Nephron progenitor cell (in vitro differentiated cells): ENCODE results near the gene THY1.

Experiments used
- DNase-seq: peaks from one replicate; pipeline ENCODE4 v3.0.0; 2021
- H3K27ac Mint-ChIP-seq: 2 replicates; pipeline ENCODE4 v1.8.0; 2021; ENCODE audit warnings: mild to moderate bottlenecking, moderate library complexity, mixed read lengths
- H3K27me3 Mint-ChIP-seq: 2 replicates; pipeline ENCODE4 v1.8.0; 2021; ENCODE audit warnings: mild to moderate bottlenecking, low read depth, mixed read lengths; ENCODE audit not compliant: poor library complexity
- H3K36me3 Mint-ChIP-seq: 2 replicates; pipeline ENCODE4 v1.8.0; 2021; ENCODE audit warnings: low read depth, mixed read lengths
- H3K4me1 Mint-ChIP-seq: 2 replicates; pipeline ENCODE4 v1.8.0; 2021; ENCODE audit warnings: mixed read lengths
- H3K4me3 Mint-ChIP-seq: 2 replicates; pipeline ENCODE4 v1.8.0; 2021; ENCODE audit warnings: mild to moderate bottlenecking, moderate library complexity, mixed read lengths
- H3K9me3 Mint-ChIP-seq: 2 replicates; pipeline ENCODE4 v1.8.0; 2021; ENCODE audit warnings: mild to moderate bottlenecking, moderate library complexity, mixed read lengths
- TF ChIP-seq, protein P1 (sequence below): fragments of 200-600 bp; sonication (generic); IDR thresholded peaks from 2 replicates; pipeline ENCODE4 v1.5.0; 2021; ENCODE audit warnings: antibody characterized with exemption

The THY1 gene

DNA sequence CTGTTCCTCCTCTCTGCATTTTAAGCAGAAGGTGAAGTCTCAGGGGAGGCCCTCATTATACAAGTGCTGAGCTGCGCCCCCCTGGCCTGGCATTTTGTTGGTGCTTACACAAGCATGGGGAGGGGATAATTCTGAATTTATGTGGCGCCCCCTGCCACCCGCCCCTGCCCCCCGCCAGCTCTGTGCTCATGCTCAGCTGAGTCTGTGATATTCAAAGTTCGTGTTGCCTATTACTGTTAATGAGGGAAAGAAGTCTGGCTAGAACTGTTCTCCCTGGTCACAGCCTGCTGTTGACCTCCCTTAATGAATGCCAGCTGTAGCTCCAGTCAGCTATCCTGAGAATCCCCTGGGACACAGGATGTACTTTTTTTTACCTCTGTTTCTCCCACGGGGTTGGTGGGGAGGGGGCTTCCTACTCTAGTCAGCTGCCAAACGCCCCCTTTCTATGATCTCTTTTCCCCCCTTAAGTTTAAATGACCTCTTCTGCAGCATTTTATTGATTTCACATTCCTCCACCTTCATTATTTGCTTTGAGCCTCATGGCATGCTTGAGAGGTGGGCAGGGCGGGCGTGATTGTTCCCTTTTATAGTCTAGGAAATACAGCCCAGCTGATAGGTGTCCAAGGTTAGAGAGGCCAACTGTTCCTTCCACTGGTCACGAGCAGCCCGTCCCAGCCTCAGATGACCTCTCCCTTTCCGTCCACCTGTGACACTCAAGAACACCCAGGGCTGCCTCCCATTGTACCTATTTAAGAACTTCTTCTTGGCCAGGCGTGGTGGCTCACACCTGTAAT, 53.6 kb downstream of the THY1 start:
- Mint-ChIP-seq H3K4me1 (peaks cover 86% of the 10 kb centered on the region), H3K9me3 (peaks cover 3% of the 10 kb centered on the region), H3K27me3 (peaks cover 36% of the 10 kb centered on the region), H3K27ac (no peak overlapping the region), H3K4me3 (no peak overlapping the region), H3K36me3 (no peaks in the 10 kb centered on the region)
- TF ChIP-seq, protein P1, sequence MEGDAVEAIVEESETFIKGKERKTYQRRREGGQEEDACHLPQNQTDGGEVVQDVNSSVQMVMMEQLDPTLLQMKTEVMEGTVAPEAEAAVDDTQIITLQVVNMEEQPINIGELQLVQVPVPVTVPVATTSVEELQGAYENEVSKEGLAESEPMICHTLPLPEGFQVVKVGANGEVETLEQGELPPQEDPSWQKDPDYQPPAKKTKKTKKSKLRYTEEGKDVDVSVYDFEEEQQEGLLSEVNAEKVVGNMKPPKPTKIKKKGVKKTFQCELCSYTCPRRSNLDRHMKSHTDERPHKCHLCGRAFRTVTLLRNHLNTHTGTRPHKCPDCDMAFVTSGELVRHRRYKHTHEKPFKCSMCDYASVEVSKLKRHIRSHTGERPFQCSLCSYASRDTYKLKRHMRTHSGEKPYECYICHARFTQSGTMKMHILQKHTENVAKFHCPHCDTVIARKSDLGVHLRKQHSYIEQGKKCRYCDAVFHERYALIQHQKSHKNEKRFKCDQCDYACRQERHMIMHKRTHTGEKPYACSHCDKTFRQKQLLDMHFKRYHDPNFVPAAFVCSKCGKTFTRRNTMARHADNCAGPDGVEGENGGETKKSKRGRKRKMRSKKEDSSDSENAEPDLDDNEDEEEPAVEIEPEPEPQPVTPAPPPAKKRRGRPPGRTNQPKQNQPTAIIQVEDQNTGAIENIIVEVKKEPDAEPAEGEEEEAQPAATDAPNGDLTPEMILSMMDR: no peak
- no peak for DNase-seq

DNA sequence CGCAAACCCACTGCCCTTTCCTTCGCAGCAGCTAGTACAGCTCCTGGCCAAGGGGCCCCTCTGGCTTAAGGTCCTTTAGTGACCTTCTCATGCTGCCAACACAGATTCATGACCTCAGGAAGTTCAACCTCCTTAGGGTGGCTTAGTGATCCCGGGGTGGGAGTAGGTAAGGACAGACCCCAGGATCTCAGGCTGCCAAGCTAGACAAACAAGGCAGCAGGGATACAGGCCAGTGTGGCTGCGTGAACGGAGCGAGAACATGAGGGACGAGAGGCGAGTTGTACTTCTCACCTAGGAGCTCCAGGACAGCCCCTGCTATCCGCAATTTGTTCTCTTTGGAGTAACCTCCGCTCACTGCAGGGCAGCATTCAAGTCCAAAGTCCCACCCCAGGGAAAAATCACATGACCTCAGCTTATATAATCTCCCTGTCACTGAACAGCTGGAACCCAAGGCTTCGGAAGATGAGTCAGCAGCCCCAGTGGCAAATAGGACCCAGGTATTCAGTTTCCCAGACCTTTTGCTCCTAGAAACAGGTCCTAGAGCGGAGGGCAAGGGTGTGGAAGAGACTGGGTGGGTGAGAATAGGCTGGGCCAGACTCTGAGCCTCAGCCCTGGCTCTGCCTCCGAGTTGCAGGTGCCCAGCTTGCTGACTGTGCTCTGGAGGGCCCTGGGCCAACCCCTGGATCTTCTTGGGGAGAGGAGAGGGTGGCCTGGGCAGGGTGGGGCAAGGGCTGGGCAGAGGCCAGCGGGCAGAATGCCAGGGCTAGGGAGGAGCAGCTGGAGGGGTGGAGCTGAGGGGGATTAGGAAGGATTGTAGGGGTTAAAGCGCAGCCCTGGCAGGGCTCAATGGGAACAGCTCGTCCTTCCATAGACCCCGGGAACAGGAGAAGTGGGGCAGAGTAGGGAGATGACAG, 54.6 kb downstream of the THY1 start:
- peaks cover 30% of the 10 kb centered on the region for H3K27me3 Mint-ChIP-seq
- H3K27ac Mint-ChIP-seq: no peak overlapping the region
- peaks cover 79% of the 10 kb centered on the region for H3K4me1 Mint-ChIP-seq
- no peaks in the 10 kb centered on the region for H3K36me3 Mint-ChIP-seq
- TF ChIP-seq, protein P1: no peak
- no peak for DNase-seq
- no peak overlapping the region for H3K4me3 Mint-ChIP-seq
- peaks cover 3% of the 10 kb centered on the region for H3K9me3 Mint-ChIP-seq

DNA sequence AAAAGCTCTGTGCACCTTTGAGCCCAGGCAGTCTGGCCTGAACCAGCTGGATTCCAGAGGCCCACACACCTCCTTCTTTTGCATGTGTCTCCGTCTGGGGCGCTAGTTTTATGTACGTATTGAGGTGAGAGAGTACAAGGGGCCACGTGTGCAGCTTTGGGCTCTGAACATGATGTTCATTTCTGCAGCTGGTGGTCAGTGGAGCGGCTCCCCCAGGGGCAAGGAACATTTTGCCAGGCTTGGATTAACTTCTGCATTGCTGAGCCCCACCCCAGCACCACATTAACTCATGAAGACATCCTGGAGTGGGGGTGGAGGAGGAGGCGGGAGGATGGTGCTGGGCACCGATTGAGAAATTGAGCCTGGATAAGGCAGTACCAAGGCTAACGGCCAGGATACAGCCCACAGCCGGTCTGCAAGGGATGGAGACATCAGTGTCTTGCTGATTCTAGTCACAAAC, 55.3 kb downstream of the THY1 start:
- Mint-ChIP-seq H3K9me3 (peaks cover 3% of the 10 kb centered on the region), H3K27ac (no peak overlapping the region), H3K27me3 (peaks cover 37% of the 10 kb centered on the region)

More for the DNA sequence above, 55.3 kb downstream of the THY1 start:
- TF ChIP-seq, protein P1: no peak
- DNase-seq: no peak
- Mint-ChIP-seq H3K4me3 (no peak overlapping the region), H3K4me1 (peaks cover 82% of the 10 kb centered on the region), H3K36me3 (no peaks in the 10 kb centered on the region)
